ENCODE data around the gene HBEGF. TPM values are rescaled to one million over a fixed set of nuclear protein-coding genes. Genes with fewer than 3 reads are reported as not detected.

The HBEGF gene
- total and polyA plus RNA-seq, 2 experiments from 2014 or later: 2.2 to 2.9 TPM

GRCh38 chr5:140322751-140323731, 23.4 kb downstream of the HBEGF start (continued):
- TF ChIP-seq REST (IDR thresholded peaks at IDR 0.05; ENCODE audit: unreplicated experiment) (no peak), POLR2AphosphoS5 (IDR thresholded peaks at IDR 0.05; ENCODE audit: low read depth) (no peak), CTCF (conservative IDR thresholded peaks at IDR 0.05; ENCODE audit: low read depth in 2 of 2) (no peak), JUNB (IDR thresholded peaks at IDR 0.05; ENCODE audit: unreplicated experiment) (no peak)

- H3K36me3 ChIP-seq (ENCODE audit: insufficient read depth): no peaks in the 10 kb centered on the region
- no peak overlapping the region for H3K4me3 ChIP-seq
- Mint-ChIP-seq H3K4me1 (no peaks in the 10 kb centered on the region), H3K27me3 (ENCODE audit: insufficient read depth, low read depth, poor library complexity) (no peaks in the 10 kb centered on the region), H3K9me3 (no peaks in the 10 kb centered on the region), H3K4me3 (no peak overlapping the region), H3K27ac (no peak overlapping the region), H3K36me3 (ENCODE audit: low read depth) (no peaks in the 10 kb centered on the region)
- H3K9me2 ChIP-seq (ENCODE audit: insufficient read depth): 0 out of 2 replicates have a peak, but pooled peaks cover 5% of the 10 kb centered on the region
- no peak overlapping the region for H3K4me2 ChIP-seq
- DNase-seq (ENCODE audit: low spot score): no peak
- H2AFZ ChIP-seq: no peak overlapping the region
- H3K27me3 ChIP-seq (ENCODE audit: insufficient read depth): no peaks in the 10 kb centered on the region
- no peaks in the 10 kb centered on the region for H4K20me1 ChIP-seq (replicated peaks; ENCODE audit: insufficient read depth)
- H3K4me1 ChIP-seq (ENCODE audit: insufficient read depth): no peaks in the 10 kb centered on the region
- no peak for ATAC-seq
- no peaks in the 10 kb centered on the region for H3F3A ChIP-seq (replicated peaks; ENCODE audit: low read depth)
- no peaks in the 10 kb centered on the region for H3K79me2 ChIP-seq (replicated peaks; ENCODE audit: insufficient read depth)
- H3K27ac ChIP-seq (ENCODE audit: low read depth): no peak overlapping the region
- TF ChIP-seq ZNF462 (CRISPR knock-in tag; IDR thresholded peaks at IDR 0.05) (no peak), JUNB (IDR thresholded peaks at IDR 0.05; ENCODE audit: unreplicated experiment) (no peak), ZNF114 (CRISPR knock-in tag; IDR thresholded peaks at IDR 0.05) (no peak), CTCF (conservative IDR thresholded peaks at IDR 0.05; ENCODE audit: low read depth in 2 of 2) (no peak), POLR2AphosphoS5 (IDR thresholded peaks at IDR 0.05; ENCODE audit: low read depth) (no peak), EZH2 (IDR thresholded peaks at IDR 0.05; ENCODE audit: low read depth, unreplicated experiment) (no peak), NANOG (IDR thresholded peaks at IDR 0.05; ENCODE audit: borderline replicate concordance) (no peak), EZH2phosphoT487 (IDR thresholded peaks at IDR 0.05; ENCODE audit: unreplicated experiment) (no peak)
Measured at GRCh38 chr5:140321796-140322195, 24.6 kb downstream of the HBEGF start.

All from GM23338 (cell line).